ENCODE data around the gene RCN2. TPM values are rescaled to one million over a fixed set of nuclear protein-coding genes. Genes with fewer than 3 reads are reported as not detected.

The RCN2 gene
- total RNA-seq, 1 experiment from 2014 or later = 82.7 TPM

DNA sequence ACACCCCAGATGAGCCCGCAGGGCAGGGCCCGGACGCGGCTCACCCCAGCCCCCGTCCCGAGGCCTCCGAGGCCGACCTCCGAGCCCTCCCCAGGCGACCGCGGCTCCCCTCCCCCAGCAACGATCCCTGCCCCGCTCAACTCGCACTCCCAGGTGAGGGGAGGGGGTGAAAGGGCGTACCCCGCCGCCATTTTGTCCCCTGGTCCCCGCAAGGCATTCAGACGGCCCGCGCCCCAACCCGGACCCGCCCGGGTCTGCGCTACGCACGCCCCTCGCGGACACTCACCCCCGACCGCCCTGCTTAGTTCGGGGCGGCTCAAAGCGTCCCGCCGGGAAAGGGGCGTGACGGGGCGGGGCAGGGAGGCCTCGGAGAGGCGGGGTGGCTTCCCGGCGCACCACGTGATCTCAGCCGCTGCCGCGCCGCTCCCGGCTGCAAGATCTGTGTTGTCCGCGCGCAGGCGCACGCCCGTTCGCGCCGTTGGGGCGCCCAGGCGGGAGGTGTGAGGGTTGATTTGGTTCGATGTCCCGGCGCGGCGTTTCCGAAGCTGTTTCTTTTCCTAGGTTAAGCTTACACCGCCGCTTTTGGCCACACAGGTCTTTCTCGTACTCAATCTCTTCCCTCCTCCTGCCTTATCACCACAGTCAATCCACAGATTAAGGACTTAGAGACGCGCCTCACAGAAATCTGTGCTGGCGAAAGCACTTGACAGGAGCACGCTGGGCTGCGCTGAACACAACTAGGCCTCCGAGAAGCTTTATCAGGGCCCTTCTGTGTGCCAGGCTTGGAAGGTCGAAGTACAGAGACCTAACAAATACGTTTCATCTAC is 26.3 kb upstream of the RCN2 start, which contains the start of gene SCAPER:
TSS of gene SCAPER (minus strand) at position 328 of the 827 bp plus-strand sequence. CDS start 21,523 bp downstream, outside the sequence.
- intact Hi-C loops (cut with micrococcal nuclease) = loop anchor here (2.0 kb wide), 1 partner anchor 26 kb away; the partner anchor contains the start of gene RCN2
- Histone ChIP-seq H3K9me2 (replicated peaks; ENCODE audit: low read length) (no peaks in the 10 kb centered on the region), H3K27ac (ENCODE audit: low read length) (peak within 1 kb of the TSS; percentile 9; the same call in 1 of the 2 replicates), H3F3A (ENCODE audit: low read length, unreplicated experiment) (no peaks in the 10 kb centered on the region), H3K36me3 (ENCODE audit: low read depth, low read length) (no peaks in the 10 kb centered on the region), H3K4me2 (ENCODE audit: low read length) (peak within 1 kb of the TSS; percentile 97), H3K4me1 (ENCODE audit: insufficient read depth, low read length) (peaks cover 12% of the 10 kb centered on the region; the same call in 1 of the 2 replicates), H3K9ac (ENCODE audit: low read length) (peak within 1 kb of the TSS; percentile 81), H3K27me3 (ENCODE audit: low read length) (no peaks in the 10 kb centered on the region), H4K20me1 (ENCODE audit: low read length) (no peaks in the 10 kb centered on the region), H2AFZ (ENCODE audit: low read length) (peak within 1 kb of the TSS; percentile 98), H3K4me3 (ENCODE audit: low read length) (peak within 1 kb of the TSS; percentile 93), H3K79me2 (ENCODE audit: low read length) (peaks cover 19% of the 10 kb centered on the region; the same call in 1 of the 2 replicates), H3K9me3 (ENCODE audit: low read length) (no peaks in the 10 kb centered on the region)
- peak; percentile 81 for DNase-seq
- no peak for TF ChIP-seq EZH2 (IDR thresholded peaks at IDR 0.05; ENCODE audit: low read length, unreplicated experiment)
- TF ChIP-seq EZH2phosphoT487 (IDR thresholded peaks at IDR 0.05; ENCODE audit: borderline replicate concordance, low read length) = no peak
- TF ChIP-seq, protein P1, sequence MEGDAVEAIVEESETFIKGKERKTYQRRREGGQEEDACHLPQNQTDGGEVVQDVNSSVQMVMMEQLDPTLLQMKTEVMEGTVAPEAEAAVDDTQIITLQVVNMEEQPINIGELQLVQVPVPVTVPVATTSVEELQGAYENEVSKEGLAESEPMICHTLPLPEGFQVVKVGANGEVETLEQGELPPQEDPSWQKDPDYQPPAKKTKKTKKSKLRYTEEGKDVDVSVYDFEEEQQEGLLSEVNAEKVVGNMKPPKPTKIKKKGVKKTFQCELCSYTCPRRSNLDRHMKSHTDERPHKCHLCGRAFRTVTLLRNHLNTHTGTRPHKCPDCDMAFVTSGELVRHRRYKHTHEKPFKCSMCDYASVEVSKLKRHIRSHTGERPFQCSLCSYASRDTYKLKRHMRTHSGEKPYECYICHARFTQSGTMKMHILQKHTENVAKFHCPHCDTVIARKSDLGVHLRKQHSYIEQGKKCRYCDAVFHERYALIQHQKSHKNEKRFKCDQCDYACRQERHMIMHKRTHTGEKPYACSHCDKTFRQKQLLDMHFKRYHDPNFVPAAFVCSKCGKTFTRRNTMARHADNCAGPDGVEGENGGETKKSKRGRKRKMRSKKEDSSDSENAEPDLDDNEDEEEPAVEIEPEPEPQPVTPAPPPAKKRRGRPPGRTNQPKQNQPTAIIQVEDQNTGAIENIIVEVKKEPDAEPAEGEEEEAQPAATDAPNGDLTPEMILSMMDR (conservative IDR thresholded peaks at IDR 0.05; ENCODE audit: low read depth, low read length) = no peak
- ChIA-PET POLR2A (ENCODE audit: unreplicated experiment) (no interaction called here), CTCF (no interaction called here)
- ATAC-seq = peak; percentile 84
- no TSS peak for BruUV-seq (replicated peaks)

DNA sequence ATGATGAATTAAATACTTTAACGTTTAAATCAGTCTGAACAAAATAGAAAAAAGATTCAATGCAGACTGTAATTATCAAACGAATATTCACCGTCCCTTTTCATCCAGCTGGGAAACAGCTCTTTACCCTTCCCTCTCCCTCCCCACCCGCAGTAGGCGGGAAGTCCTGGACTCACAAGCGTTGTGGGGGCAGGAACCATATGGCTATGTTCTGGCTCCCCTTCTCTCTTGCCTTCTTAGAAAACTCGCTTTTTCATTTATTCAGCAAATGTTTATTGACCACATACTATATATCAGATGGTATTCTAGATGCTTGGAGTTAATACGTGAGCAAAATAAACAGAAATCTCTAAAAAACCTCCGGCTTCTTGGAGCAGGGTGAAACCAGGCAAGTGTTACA is 25.7 kb upstream of the RCN2 start:
- intact Hi-C loops (cut with micrococcal nuclease) = loop anchor here (2.0 kb wide), 1 partner anchor 25 kb away; the partner anchor contains the start of gene RCN2

More for the DNA sequence above, 25.7 kb upstream of the RCN2 start:
- Histone ChIP-seq H3K4me2 (ENCODE audit: low read length) (peak overlapping the region; percentile 97), H3K36me3 (ENCODE audit: low read depth, low read length) (no peaks in the 10 kb centered on the region), H3K27me3 (ENCODE audit: low read length) (no peaks in the 10 kb centered on the region), H3K79me2 (ENCODE audit: low read length) (peaks cover 19% of the 10 kb centered on the region; the same call in 1 of the 2 replicates), H2AFZ (ENCODE audit: low read length) (peak overlapping the region; percentile 98), H3K9ac (ENCODE audit: low read length) (peak overlapping the region; percentile 81; the same call in 1 of the 2 replicates), H3F3A (ENCODE audit: low read length, unreplicated experiment) (no peaks in the 10 kb centered on the region), H4K20me1 (ENCODE audit: low read length) (no peaks in the 10 kb centered on the region), H3K4me1 (ENCODE audit: insufficient read depth, low read length) (peaks cover 12% of the 10 kb centered on the region; the same call in 1 of the 2 replicates), H3K4me3 (ENCODE audit: low read length) (peak overlapping the region; percentile 93), H3K27ac (ENCODE audit: low read length) (no peak overlapping the region), H3K9me2 (replicated peaks; ENCODE audit: low read length) (no peaks in the 10 kb centered on the region), H3K9me3 (ENCODE audit: low read length) (no peaks in the 10 kb centered on the region)
- DNase-seq = no peak
- TF ChIP-seq EZH2phosphoT487 (IDR thresholded peaks at IDR 0.05; ENCODE audit: borderline replicate concordance, low read length) (no peak), EZH2 (IDR thresholded peaks at IDR 0.05; ENCODE audit: low read length, unreplicated experiment) (no peak)
- TF ChIP-seq, protein P1 (conservative IDR thresholded peaks at IDR 0.05; ENCODE audit: low read depth, low read length) = no peak
- ATAC-seq = no peak
- BruUV-seq (replicated peaks) = no TSS peak
- ChIA-PET CTCF (no interaction called here), POLR2A (ENCODE audit: unreplicated experiment) (no interaction called here)
